HCT116 (cell line): ENCODE data around the gene LRRFIP1. TPM values are rescaled to one million over a fixed set of nuclear protein-coding genes. Genes with fewer than 3 reads are reported as not detected.

ENCODE experiments used
- ATAC-seq: fragments of 200-7000 bp; cut with Tn5 transposase; 2 replicates; pipeline ENCODE4 v1.9.1; 2020; ENCODE audit warnings: mild to moderate bottlenecking, moderate library complexity
- BruUV-seq: library from RNA; stranded (reverse); fragments of 400-500 nt; replicated peaks from 2 replicates; lab custom pipeline; 2021; lab: Mats Ljungman, UMichigan
- CTCF ChIA-PET: fragments of 300-600 bp; sonication (Branson Sonifier 250); formaldehyde crosslinking; loops from one replicate; lab custom pipeline; 2021; ENCODE audit warnings: antibody characterized with exemption; lab: Charles Lee
- POLR2A ChIA-PET: fragments of 300-600, 350-600 bp; sonication (Branson Sonifier 250); formaldehyde crosslinking; loops from one replicate; lab custom pipeline; 2021; ENCODE audit warnings: antibody characterized with exemption; lab: Charles Lee
- RAD21 ChIA-PET, 2 experiments: fragments of 300-600 bp; sonication (Branson Sonifier 250); formaldehyde crosslinking; loops; one replicate each; lab custom pipeline; 2023; ENCODE audit warnings: low total read pairs in 2 of 2; ENCODE audit not compliant: uncharacterized antibody in 2 of 2, unreplicated experiment in 2 of 2, low non-redundant PET in 1 of 2; lab: Charles Lee
- DNase-seq: peaks from one replicate; pipeline ENCODE4 v3.0.0-alpha.2; 2010; ENCODE audit warnings: low read depth, low spot score
- H2AFZ ChIP-seq: fragments of 200-600 bp; shearing (Covaris generic), sonication (generic); 2 replicates; pipeline ENCODE4 v1.6.1; 2017; ENCODE audit warnings: low read depth, mixed run types, mixed read lengths, antibody characterized with exemption, low read length; ENCODE audit not compliant: poor library complexity, severe bottlenecking
- H3K27ac ChIP-seq: 2 replicates; pipeline ENCODE4 v1.5.1; 2012; ENCODE audit warnings: low read depth, low read length
- H3K27me3 ChIP-seq: fragments of 200-600 bp; sonication (generic); 2 replicates; pipeline ENCODE4 v1.6.1; 2016; ENCODE audit warnings: mixed run types, low read length, mixed read lengths; ENCODE audit not compliant: insufficient read depth
- H3K36me3 ChIP-seq, 2 experiments: fragments of 200-500 bp in 1 of 2; fragments of 200-600 bp in 1 of 2; sonication (Bioruptor generic) in 1 of 2; sonication (generic) in 1 of 2; 2 replicates each; pipeline versions ENCODE4 v1.5.1 to v1.6.1; 2014 to 2016; ENCODE audit warnings: low read length in 2 of 2, inconsistent platforms in 1 of 2, mixed read lengths in 1 of 2, mixed run types in 1 of 2; ENCODE audit not compliant: insufficient read depth in 2 of 2, control insufficient read depth in 1 of 2
- H3K4me1 ChIP-seq, 2 experiments: fragments of 200-600 bp in 1 of 2; sonication (generic) in 1 of 2; 2 replicates each; pipeline versions ENCODE4 v1.5.1 to v1.6.1; 2012 to 2017; ENCODE audit warnings: low read length in 2 of 2, inconsistent platforms in 1 of 2, mild to moderate bottlenecking in 1 of 2, mixed read lengths in 1 of 2, mixed run types in 1 of 2, moderate library complexity in 1 of 2; ENCODE audit not compliant: insufficient read depth in 2 of 2, control insufficient read depth in 1 of 2
- H3K4me2 ChIP-seq: fragments of 200-600 bp; sonication (generic); 2 replicates; pipeline ENCODE4 v1.6.1; 2017; ENCODE audit warnings: mixed run types, low read length, mixed read lengths
- H3K4me3 ChIP-seq, 2 experiments: fragments of 200-600 bp in 1 of 2; sonication (generic) in 1 of 2; replicated peaks in 1 of 2; 2 replicates each; pipeline ENCODE4 v1.5.1; 2011 to 2016; ENCODE audit warnings: low read length in 2 of 2, control low read depth in 1 of 2, low read depth in 1 of 2, mild to moderate bottlenecking in 1 of 2, mixed read lengths in 1 of 2, mixed run types in 1 of 2
- H3K79me2 ChIP-seq: fragments of 200-600 bp; sonication (generic); 2 replicates; pipeline ENCODE4 v1.6.1; 2017; ENCODE audit warnings: mild to moderate bottlenecking, mixed run types, low read length, moderate library complexity, mixed read lengths; ENCODE audit not compliant: insufficient read depth
- H3K9ac ChIP-seq: fragments of 200-600 bp; sonication (generic); 2 replicates; pipeline ENCODE4 v1.6.1; 2016; ENCODE audit warnings: low read length, mixed read lengths
- H3K9me2 ChIP-seq: fragments of 200-600 bp; sonication (generic), shearing (Covaris generic); 2 replicates; pipeline ENCODE4 v1.6.1; 2017; ENCODE audit warnings: mixed run types, mild to moderate bottlenecking, moderate library complexity; ENCODE audit not compliant: insufficient read depth
- H3K9me3 ChIP-seq, 2 experiments: fragments of 200-500 bp in 1 of 2; fragments of 200-600 bp in 1 of 2; sonication (Bioruptor generic) in 1 of 2; sonication (generic) in 1 of 2; 2 replicates each; pipeline ENCODE4 v1.6.1; 2014 to 2017; ENCODE audit warnings: low read length in 2 of 2, mixed read lengths in 2 of 2, inconsistent platforms in 1 of 2, low read depth in 1 of 2, mild to moderate bottlenecking in 1 of 2, mixed run types in 1 of 2, moderate library complexity in 1 of 2; ENCODE audit not compliant: control insufficient read depth in 1 of 2, insufficient read depth in 1 of 2
- H4K20me1 ChIP-seq: fragments of 200-600 bp; sonication (generic), shearing (Covaris generic); 2 replicates; pipeline ENCODE4 v1.6.1; 2017; ENCODE audit warnings: mixed run types, mild to moderate bottlenecking, moderate library complexity; ENCODE audit not compliant: insufficient read depth
- CEBPB ChIP-seq: IDR thresholded peaks from 2 replicates; pipeline ENCODE4 v1.6.1; 2012; ENCODE audit warnings: low read depth
- EZH2phosphoT487 ChIP-seq: fragments of 200-600 bp; IDR thresholded peaks from 2 replicates; pipeline ENCODE4 v1.6.1; 2018; ENCODE audit warnings: antibody characterized with exemption, borderline replicate concordance
- FOSL1 ChIP-seq: IDR thresholded peaks from 2 replicates; pipeline ENCODE4 v1.6.1; 2012; ENCODE audit warnings: low read depth
- JUND ChIP-seq: IDR thresholded peaks from 2 replicates; pipeline ENCODE4 v1.6.1; 2012
- POLR2A ChIP-seq: IDR thresholded peaks from 2 replicates; pipeline ENCODE4 v1.7.0; 2011; ENCODE audit warnings: borderline replicate concordance; ENCODE audit not compliant: insufficient read depth, insufficient read length; ENCODE audit errors: extremely low read depth
- RAD21 ChIP-seq: IDR thresholded peaks from 2 replicates; pipeline ENCODE4 v1.6.1; 2012; ENCODE audit warnings: low read depth, mild to moderate bottlenecking
- SRF ChIP-seq: IDR thresholded peaks from 2 replicates; pipeline ENCODE4 v1.6.1; 2012; ENCODE audit warnings: low read depth
- TCF7L2 ChIP-seq: IDR thresholded peaks from 2 replicates; pipeline ENCODE4 v1.7.0; 2011; ENCODE audit warnings: borderline replicate concordance, inconsistent platforms; ENCODE audit not compliant: insufficient read depth, insufficient read length; ENCODE audit errors: extremely low read depth
- YY1 ChIP-seq: IDR thresholded peaks from 2 replicates; pipeline ENCODE4 v1.6.1; 2011; ENCODE audit warnings: low read length, low read depth, moderate library complexity, mild to moderate bottlenecking; ENCODE audit not compliant: insufficient replicate concordance; ENCODE audit errors: extremely low read depth
- intact Hi-C: fragments of 100-400 bp; cut with micrococcal nuclease; formaldehyde crosslinking; loops from 2 replicates; pipeline ENCODE4 v1.10.0; 2022
- total RNA-seq: library from RNA; stranded (reverse); gene quantifications from one replicate; pipeline ENCODE4 v1.2.1, GENCODE V29; 2021; ENCODE audit not compliant: unreplicated experiment
- TF ChIP-seq, protein P1 (sequence below), 3 experiments: fragments of 200-600 bp in 1 of 3; sonication (generic) in 1 of 3; IDR thresholded peaks in 2 of 3; conservative IDR thresholded peaks in 1 of 3; 2 replicates each; pipeline ENCODE4 v1.5.1; 2012 to 2017; ENCODE audit warnings: low read depth in 2 of 3, low read length in 2 of 3, antibody characterized with exemption in 1 of 3, borderline replicate concordance in 1 of 3, control low read depth in 1 of 3, mild to moderate bottlenecking in 1 of 3, mixed read lengths in 1 of 3, mixed run types in 1 of 3, moderate library complexity in 1 of 3; ENCODE audit not compliant: insufficient read depth in 1 of 3
- TF ChIP-seq, protein P2 (sequence below): IDR thresholded peaks from 2 replicates; pipeline ENCODE4 v1.6.1; 2011; ENCODE audit warnings: mild to moderate bottlenecking, low read length, moderate library complexity; ENCODE audit not compliant: insufficient replicate concordance; ENCODE audit errors: extremely low read depth

LRRFIP1 gene
- total RNA-seq, 1 experiment from 2014 or later, result 76.9 TPM

DNA sequence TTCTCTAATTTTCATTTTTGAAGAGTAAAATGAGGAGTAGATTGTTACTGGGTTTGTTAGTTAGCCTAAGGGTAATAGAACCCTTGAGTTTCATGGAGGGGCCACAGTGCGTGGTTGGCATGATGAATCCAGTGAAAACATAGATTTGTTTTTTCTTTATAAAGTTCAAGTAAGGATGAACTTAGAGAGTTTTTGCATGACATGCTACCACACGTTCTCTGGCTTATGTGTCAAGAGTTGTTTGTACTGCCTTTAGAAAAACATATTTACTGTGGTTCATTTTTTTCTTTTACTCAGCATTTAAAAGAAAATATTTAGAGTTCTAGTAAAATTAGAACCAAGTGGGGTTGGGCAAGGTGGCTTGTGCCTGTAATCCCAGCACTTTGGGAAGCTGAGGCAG, 193.0 kb downstream of the LRRFIP1 start:
- no peak overlapping the region for H2AFZ ChIP-seq
- H3K79me2 ChIP-seq, result no peaks in the 10 kb centered on the region
- no peak for TF ChIP-seq JUND
- no peak for TF ChIP-seq YY1
- TF ChIP-seq RAD21, result no peak
- no peak for TF ChIP-seq TCF7L2
- TF ChIP-seq EZH2phosphoT487, result no peak
- no peak for TF ChIP-seq FOSL1
- TF ChIP-seq SRF, result no peak
- TF ChIP-seq POLR2A, result no peak
- TF ChIP-seq, protein P1, sequence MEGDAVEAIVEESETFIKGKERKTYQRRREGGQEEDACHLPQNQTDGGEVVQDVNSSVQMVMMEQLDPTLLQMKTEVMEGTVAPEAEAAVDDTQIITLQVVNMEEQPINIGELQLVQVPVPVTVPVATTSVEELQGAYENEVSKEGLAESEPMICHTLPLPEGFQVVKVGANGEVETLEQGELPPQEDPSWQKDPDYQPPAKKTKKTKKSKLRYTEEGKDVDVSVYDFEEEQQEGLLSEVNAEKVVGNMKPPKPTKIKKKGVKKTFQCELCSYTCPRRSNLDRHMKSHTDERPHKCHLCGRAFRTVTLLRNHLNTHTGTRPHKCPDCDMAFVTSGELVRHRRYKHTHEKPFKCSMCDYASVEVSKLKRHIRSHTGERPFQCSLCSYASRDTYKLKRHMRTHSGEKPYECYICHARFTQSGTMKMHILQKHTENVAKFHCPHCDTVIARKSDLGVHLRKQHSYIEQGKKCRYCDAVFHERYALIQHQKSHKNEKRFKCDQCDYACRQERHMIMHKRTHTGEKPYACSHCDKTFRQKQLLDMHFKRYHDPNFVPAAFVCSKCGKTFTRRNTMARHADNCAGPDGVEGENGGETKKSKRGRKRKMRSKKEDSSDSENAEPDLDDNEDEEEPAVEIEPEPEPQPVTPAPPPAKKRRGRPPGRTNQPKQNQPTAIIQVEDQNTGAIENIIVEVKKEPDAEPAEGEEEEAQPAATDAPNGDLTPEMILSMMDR (IDR thresholded peaks at IDR 0.05 in 2 of 3, conservative IDR thresholded peaks at IDR 0.05 in 1 of 3; ENCODE audit: borderline replicate concordance in 1 of 3, insufficient read depth in 1 of 3, low read depth in 2 of 3, low read length in 2 of 3), result no peak
- TF ChIP-seq, protein P2, sequence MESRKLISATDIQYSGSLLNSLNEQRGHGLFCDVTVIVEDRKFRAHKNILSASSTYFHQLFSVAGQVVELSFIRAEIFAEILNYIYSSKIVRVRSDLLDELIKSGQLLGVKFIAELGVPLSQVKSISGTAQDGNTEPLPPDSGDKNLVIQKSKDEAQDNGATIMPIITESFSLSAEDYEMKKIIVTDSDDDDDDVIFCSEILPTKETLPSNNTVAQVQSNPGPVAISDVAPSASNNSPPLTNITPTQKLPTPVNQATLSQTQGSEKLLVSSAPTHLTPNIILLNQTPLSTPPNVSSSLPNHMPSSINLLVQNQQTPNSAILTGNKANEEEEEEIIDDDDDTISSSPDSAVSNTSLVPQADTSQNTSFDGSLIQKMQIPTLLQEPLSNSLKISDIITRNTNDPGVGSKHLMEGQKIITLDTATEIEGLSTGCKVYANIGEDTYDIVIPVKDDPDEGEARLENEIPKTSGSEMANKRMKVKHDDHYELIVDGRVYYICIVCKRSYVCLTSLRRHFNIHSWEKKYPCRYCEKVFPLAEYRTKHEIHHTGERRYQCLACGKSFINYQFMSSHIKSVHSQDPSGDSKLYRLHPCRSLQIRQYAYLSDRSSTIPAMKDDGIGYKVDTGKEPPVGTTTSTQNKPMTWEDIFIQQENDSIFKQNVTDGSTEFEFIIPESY, result no peak
- TF ChIP-seq CEBPB, result no peak
- BruUV-seq, result no TSS peak
- H3K4me3 ChIP-seq, result no peak overlapping the region
- no peaks in the 10 kb centered on the region for H3K4me1 ChIP-seq
- no peak overlapping the region for H3K4me2 ChIP-seq
- H3K9me2 ChIP-seq, result no peaks in the 10 kb centered on the region
- ChIA-PET RAD21 (no interaction called here), CTCF (no interaction called here), POLR2A (no interaction called here)
- DNase-seq (no peak), ATAC-seq (no peak)
- no peaks in the 10 kb centered on the region for H4K20me1 ChIP-seq
- H3K27me3 ChIP-seq, result no peaks in the 10 kb centered on the region
- H3K9ac ChIP-seq, result no peak overlapping the region
- intact Hi-C loops, result no loop called here
- H3K9me3 ChIP-seq, result no peaks in the 10 kb centered on the region
- no peaks in the 10 kb centered on the region for H3K36me3 ChIP-seq
- H3K27ac ChIP-seq, result no peak overlapping the region
